NB4 (cell line): ENCODE measurements around the gene TAT.

ENCODE experiments used
- DNase-seq: peaks from one replicate; pipeline ENCODE4 v3.0.0; 2010; ENCODE audit warnings: low read depth
- H3K4me3 ChIP-seq: one replicate; pipeline ENCODE4 v1.5.1; 2011; ENCODE audit warnings: mild to moderate bottlenecking, low read depth, low read length, moderate library complexity
- CTCF ChIP-seq: IDR thresholded peaks from one replicate; pipeline ENCODE4 v1.5.1; 2012; ENCODE audit warnings: low read depth, low read length
- MAX ChIP-seq: IDR thresholded peaks from 2 replicates; pipeline ENCODE4 v1.6.1; 2011; ENCODE audit warnings: low read depth, low read length
- MYC ChIP-seq: IDR thresholded peaks from 2 replicates; pipeline ENCODE4 v1.6.1; 2011; ENCODE audit warnings: low read depth, low read length
- POLR2A ChIP-seq: IDR thresholded peaks from 2 replicates; pipeline ENCODE4 v1.6.1; 2011; ENCODE audit warnings: mild to moderate bottlenecking; ENCODE audit not compliant: insufficient read length; ENCODE audit errors: extremely low read depth

Gene TAT

GRCh38 chr16:71524566-71525553 is 52.0 kb downstream of the TAT start:
- no peak for DNase-seq
- H3K4me3 ChIP-seq, result no peak overlapping the region
- TF ChIP-seq MYC (no peak), CTCF (no peak), MAX (no peak), POLR2A (no peak)

- no peak for DNase-seq
- TF ChIP-seq MYC (no peak), CTCF (no peak), POLR2A (no peak), MAX (no peak)
- no peak overlapping the region for H3K4me3 ChIP-seq
Observed at GRCh38 chr16:71520550-71520949, 56.3 kb downstream of the TAT start.
